Measurements from ENCODE around the gene PIGQ. TPM values are rescaled to one million over a fixed set of nuclear protein-coding genes. Genes with fewer than 3 reads are reported as not detected.

The PIGQ gene
- total and polyA plus RNA-seq, 2 of the 13 experiments (the other 11 are each of a cell fraction or from before 2014, with no cell fraction given) = 7.7 to 19.7 TPM

GRCh38 chr16:543301-544164, 26.2 kb upstream of the PIGQ start (continued):
- TF ChIP-seq BORCS8-MEF2B (CRISPR knock-in tag; IDR thresholded peaks at IDR 0.05) (no peak; the same call in 1 of the 2 replicates), MZF1 (CRISPR knock-in tag; IDR thresholded peaks at IDR 0.05; ENCODE audit: borderline replicate concordance) (no peak), HOXA9 (CRISPR knock-in tag; IDR thresholded peaks at IDR 0.05; ENCODE audit: borderline replicate concordance) (no peak), ZNF737 (CRISPR knock-in tag; IDR thresholded peaks at IDR 0.05; ENCODE audit: borderline replicate concordance) (no peak), ZNF746 (CRISPR knock-in tag; IDR thresholded peaks at IDR 0.05) (peak; percentile 83), MYNN (CRISPR knock-in tag; IDR thresholded peaks at IDR 0.05; ENCODE audit: low read depth) (no peak), CBX2 (IDR thresholded peaks at IDR 0.05; ENCODE audit: low read depth, low read length) (no peak), CBX2 (CRISPR knock-in tag; IDR thresholded peaks at IDR 0.05; ENCODE audit: low read depth) (no peak), ZBTB38 (CRISPR knock-in tag; IDR thresholded peaks at IDR 0.05) (peak; percentile 95), ZNF878 (CRISPR knock-in tag; IDR thresholded peaks at IDR 0.05) (no peak; the same call in 1 of the 2 replicates), ZNF782 (CRISPR knock-in tag; IDR thresholded peaks at IDR 0.05; ENCODE audit: borderline replicate concordance) (peak; percentile 13; the same call in 1 of the 2 replicates), REXO4 (CRISPR knock-in tag; IDR thresholded peaks at IDR 0.05; ENCODE audit: borderline replicate concordance) (no peak), NR2F6 (IDR thresholded peaks at IDR 0.05) (peak; percentile 73), NR2F6 (CRISPR knock-in tag; IDR thresholded peaks at IDR 0.05) (peak; percentile 66), RFXAP (CRISPR knock-in tag; IDR thresholded peaks at IDR 0.05; ENCODE audit: borderline replicate concordance) (peak; percentile 59; the same call in 1 of the 2 replicates), ZMYM2 (CRISPR knock-in tag; IDR thresholded peaks at IDR 0.05) (0 out of 2 replicates have a peak, but pooled peaks have one; percentile 23), TARDBP (CRISPR knock-in tag; IDR thresholded peaks at IDR 0.05) (no peak), ZNF709 (CRISPR knock-in tag; IDR thresholded peaks at IDR 0.05) (0 out of 2 replicates have a peak, but pooled peaks have one; percentile 24), TCF7 (IDR thresholded peaks at IDR 0.05; ENCODE audit: low read depth) (no peak), HDAC1 (CRISPR knock-in tag; IDR thresholded peaks at IDR 0.05) (peak; percentile 75), DNMT3B (CRISPR knock-in tag; conservative IDR thresholded peaks at IDR 0.05) (peak; percentile 78; the same call in 1 of the 2 replicates), ZNF253 (CRISPR knock-in tag; IDR thresholded peaks at IDR 0.05; ENCODE audit: borderline replicate concordance) (no peak), ZNF644 (CRISPR knock-in tag; IDR thresholded peaks at IDR 0.05; ENCODE audit: low read depth) (no peak), GPN1 (CRISPR knock-in tag; IDR thresholded peaks at IDR 0.05; ENCODE audit: borderline replicate concordance) (no peak), DMTF1 (CRISPR knock-in tag; IDR thresholded peaks at IDR 0.05) (no peak), RBM22 (optimal IDR thresholded peaks at IDR 0.05; ENCODE audit: low read length) (peak; percentile 24), EZH2 (conservative IDR thresholded peaks at IDR 0.05; ENCODE audit: low read depth, low read length) (no peak), ZFP41 (CRISPR knock-in tag; IDR thresholded peaks at IDR 0.05; ENCODE audit: borderline replicate concordance) (no peak), GMEB1 (CRISPR knock-in tag; IDR thresholded peaks at IDR 0.05; ENCODE audit: borderline replicate concordance) (peak; percentile 17; the same call in 1 of the 2 replicates)

All from HepG2 (cell line).